Type B pancreatic cell (in vitro differentiated cells): ENCODE results near the gene EMD. TPM values are rescaled to one million over a fixed set of nuclear protein-coding genes. Genes with fewer than 3 reads are reported as not detected.

Experiments
- DNase-seq: peaks from one replicate; pipeline ENCODE4 v3.0.0; 2021; ENCODE audit warnings: mixed read lengths; ENCODE audit not compliant: unreplicated experiment; ENCODE audit errors: extremely low spot score
- H3K27ac Mint-ChIP-seq: 2 replicates; pipeline ENCODE4 v1.8.0; 2021; ENCODE audit warnings: mild to moderate bottlenecking, mixed read lengths
- H3K27me3 Mint-ChIP-seq: 2 replicates; pipeline ENCODE4 v1.8.0; 2021; ENCODE audit warnings: mixed read lengths
- H3K36me3 Mint-ChIP-seq: 2 replicates; pipeline ENCODE4 v1.8.0; 2021; ENCODE audit warnings: mixed read lengths
- H3K4me1 Mint-ChIP-seq: one replicate; pipeline ENCODE4 v1.8.0; 2021; ENCODE audit warnings: mixed read lengths; ENCODE audit not compliant: unreplicated experiment
- H3K4me3 Mint-ChIP-seq: 2 replicates; pipeline ENCODE4 v1.8.0; 2021; ENCODE audit warnings: mild to moderate bottlenecking, mixed read lengths
- H3K9me3 Mint-ChIP-seq: 2 replicates; pipeline ENCODE4 v1.8.0; 2021; ENCODE audit warnings: mixed read lengths
- total RNA-seq: library from RNA; stranded (reverse); gene quantifications from 2 replicates; pipeline ENCODE4 v1.2.1, GENCODE V29; 2021; ENCODE audit warnings: low replicate concordance
- TF ChIP-seq, protein P1 (sequence below): fragments of 200-600 bp; sonication (generic); conservative IDR thresholded peaks from 2 replicates; pipeline ENCODE4 v1.5.0; 2021; ENCODE audit warnings: antibody characterized with exemption, mild to moderate bottlenecking

EMD gene
- total RNA-seq, 1 donor from 2014 or later: 56.7 TPM

DNA sequence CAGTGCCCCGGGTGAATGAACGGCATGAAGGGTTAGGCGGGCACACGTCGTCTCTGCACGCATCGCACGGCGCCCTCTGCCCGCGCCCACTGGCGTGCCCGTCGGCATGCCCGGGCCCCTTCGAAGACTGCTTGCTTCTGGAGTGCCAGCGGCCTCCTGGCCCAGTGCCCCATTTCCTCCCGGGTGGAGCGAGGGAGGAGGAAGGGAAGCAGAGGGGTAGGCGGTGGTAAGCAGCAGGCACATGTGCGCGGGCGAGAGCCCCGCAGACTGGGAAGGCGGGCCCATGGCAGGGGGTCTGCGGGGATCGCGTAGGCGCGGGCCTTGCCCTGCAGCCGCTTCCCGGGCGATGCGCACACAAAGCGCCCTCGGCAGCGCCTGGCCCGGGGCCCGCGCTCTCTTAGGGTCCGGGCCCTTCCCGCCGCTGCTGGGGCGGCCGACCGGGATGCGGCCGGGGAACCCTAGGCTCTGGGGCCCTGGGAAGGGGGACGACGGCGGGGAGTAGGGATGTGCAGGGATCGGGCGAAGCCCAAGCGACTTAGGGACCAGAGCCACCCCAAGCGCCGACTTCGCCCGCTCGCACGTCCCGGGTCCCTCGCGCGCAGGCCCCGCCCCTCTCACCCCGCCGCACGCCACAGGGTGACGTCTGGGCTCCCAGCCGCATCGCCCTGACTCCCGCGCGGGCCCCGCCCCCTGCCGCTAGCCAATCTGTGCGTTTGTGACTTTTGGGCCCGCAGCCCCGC, 866 bp upstream of the EMD start:
- no peaks in the 10 kb centered on the region for H3K9me3 Mint-ChIP-seq
- DNase-seq: no peak
- peak overlapping the region; percentile 89 for H3K4me3 Mint-ChIP-seq
- peak overlapping the region; percentile 95 for H3K27ac Mint-ChIP-seq
- TF ChIP-seq, protein P1, sequence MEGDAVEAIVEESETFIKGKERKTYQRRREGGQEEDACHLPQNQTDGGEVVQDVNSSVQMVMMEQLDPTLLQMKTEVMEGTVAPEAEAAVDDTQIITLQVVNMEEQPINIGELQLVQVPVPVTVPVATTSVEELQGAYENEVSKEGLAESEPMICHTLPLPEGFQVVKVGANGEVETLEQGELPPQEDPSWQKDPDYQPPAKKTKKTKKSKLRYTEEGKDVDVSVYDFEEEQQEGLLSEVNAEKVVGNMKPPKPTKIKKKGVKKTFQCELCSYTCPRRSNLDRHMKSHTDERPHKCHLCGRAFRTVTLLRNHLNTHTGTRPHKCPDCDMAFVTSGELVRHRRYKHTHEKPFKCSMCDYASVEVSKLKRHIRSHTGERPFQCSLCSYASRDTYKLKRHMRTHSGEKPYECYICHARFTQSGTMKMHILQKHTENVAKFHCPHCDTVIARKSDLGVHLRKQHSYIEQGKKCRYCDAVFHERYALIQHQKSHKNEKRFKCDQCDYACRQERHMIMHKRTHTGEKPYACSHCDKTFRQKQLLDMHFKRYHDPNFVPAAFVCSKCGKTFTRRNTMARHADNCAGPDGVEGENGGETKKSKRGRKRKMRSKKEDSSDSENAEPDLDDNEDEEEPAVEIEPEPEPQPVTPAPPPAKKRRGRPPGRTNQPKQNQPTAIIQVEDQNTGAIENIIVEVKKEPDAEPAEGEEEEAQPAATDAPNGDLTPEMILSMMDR: no peak
- no peaks in the 10 kb centered on the region for H3K36me3 Mint-ChIP-seq
- no peaks in the 10 kb centered on the region for H3K27me3 Mint-ChIP-seq
- peaks cover 4% of the 10 kb centered on the region for H3K4me1 Mint-ChIP-seq

DNA sequence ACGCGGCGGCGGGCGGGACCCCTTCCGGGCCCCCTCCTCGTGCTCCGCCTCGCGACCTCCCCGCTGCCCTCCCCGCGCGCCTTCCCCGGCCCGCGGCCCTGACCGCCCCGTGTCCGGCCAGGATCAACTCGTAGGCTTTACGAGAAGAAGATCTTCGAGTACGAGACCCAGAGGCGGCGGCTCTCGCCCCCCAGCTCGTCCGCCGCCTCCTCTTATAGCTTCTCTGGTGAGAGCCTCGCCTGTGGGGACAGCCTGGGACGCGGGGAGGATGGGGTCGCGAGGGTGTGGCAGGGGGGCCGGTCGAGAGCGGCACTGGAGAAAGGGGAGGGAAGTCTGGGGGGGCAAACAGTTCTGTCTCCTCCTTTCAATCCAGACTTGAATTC, 465 bp downstream of the EMD start:
- no peaks in the 10 kb centered on the region for H3K36me3 Mint-ChIP-seq
- H3K4me1 Mint-ChIP-seq: peaks cover 4% of the 10 kb centered on the region
- TF ChIP-seq, protein P1: no peak
- no peaks in the 10 kb centered on the region for H3K9me3 Mint-ChIP-seq
- H3K4me3 Mint-ChIP-seq: peak overlapping the region; percentile 89
- DNase-seq: no peak
- peak overlapping the region; percentile 95 for H3K27ac Mint-ChIP-seq
- H3K27me3 Mint-ChIP-seq: no peaks in the 10 kb centered on the region

DNA sequence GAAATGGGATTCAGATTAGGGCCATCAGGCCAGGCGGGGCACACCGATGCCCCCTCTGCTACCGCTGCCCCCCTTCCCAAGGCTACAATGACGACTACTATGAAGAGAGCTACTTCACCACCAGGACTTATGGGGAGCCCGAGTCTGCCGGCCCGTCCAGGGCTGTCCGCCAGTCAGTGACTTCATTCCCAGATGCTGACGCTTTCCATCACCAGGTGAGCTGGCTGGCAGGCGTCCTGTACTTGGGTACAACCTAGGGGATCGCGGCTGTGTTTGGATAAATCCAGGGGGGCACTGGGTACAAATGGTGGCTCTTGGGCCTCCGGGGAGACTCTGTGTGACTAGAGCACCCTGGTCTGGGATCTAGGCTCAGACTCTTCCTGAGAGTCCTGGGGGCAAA, 1.1 kb downstream of the EMD start:
- Mint-ChIP-seq H3K9me3 (no peaks in the 10 kb centered on the region), H3K27me3 (no peaks in the 10 kb centered on the region), H3K36me3 (no peaks in the 10 kb centered on the region), H3K27ac (peak overlapping the region; percentile 95), H3K4me1 (peaks cover 4% of the 10 kb centered on the region), H3K4me3 (peak overlapping the region; percentile 89)
- TF ChIP-seq, protein P1: no peak
- no peak for DNase-seq

DNA sequence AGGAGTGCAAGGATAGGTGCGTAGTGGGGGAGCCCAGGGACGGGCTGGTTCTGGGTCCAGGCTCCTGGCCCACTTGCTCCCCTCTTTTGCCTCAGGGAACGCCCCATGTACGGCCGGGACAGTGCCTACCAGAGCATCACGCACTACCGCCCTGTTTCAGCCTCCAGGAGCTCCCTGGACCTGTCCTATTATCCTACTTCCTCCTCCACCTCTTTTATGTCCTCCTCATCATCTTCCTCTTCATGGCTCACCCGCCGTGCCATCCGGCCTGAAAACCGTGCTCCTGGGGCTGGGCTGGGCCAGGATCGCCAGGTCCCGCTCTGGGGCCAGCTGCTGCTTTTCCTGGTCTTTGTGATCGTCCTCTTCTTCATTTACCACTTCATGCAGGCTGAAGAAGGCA, 1.7 kb downstream of the EMD start:
- Mint-ChIP-seq H3K27me3 (no peaks in the 10 kb centered on the region), H3K4me3 (peak overlapping the region; percentile 89), H3K4me1 (peaks cover 4% of the 10 kb centered on the region), H3K9me3 (no peaks in the 10 kb centered on the region), H3K27ac (peak overlapping the region; percentile 88), H3K36me3 (no peaks in the 10 kb centered on the region)
- no peak for DNase-seq
- TF ChIP-seq, protein P1: no peak

DNA sequence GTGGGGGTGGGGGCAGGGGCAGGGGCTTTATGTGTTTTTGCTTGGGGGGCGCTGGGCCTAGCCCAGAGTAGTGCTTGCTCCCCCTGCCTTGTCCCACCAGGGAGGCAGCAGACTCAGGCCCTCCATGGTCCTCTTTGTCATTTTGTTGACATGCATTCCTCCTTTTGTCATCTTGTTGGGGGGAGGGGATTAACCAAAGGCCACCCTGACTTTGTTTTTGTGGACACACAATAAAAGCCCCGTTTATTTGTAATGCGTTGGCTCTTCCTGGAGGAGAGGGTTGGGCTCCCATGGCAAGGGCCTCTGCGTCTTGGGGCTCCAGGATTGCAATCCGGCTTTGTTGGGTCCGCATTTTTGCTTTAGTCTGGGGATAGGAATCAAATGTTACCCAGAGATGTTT, 2.2 kb downstream of the EMD start:
- Mint-ChIP-seq H3K4me1 (peaks cover 4% of the 10 kb centered on the region), H3K36me3 (no peaks in the 10 kb centered on the region), H3K4me3 (no peak overlapping the region), H3K27ac (peak overlapping the region; percentile 88), H3K9me3 (no peaks in the 10 kb centered on the region), H3K27me3 (no peaks in the 10 kb centered on the region)
- no peak for DNase-seq
- TF ChIP-seq, protein P1: no peak
